ENCODE data around the gene HLA-DRA. TPM values are rescaled to one million over a fixed set of nuclear protein-coding genes. Genes with fewer than 3 reads are reported as not detected.

The HLA-DRA gene
- total and polyA plus RNA-seq, 2 of the 8 experiments (the other 6 are each of a cell fraction or from before 2014, with no cell fraction given), result 5.0 to 6.2 TPM

- no peak overlapping the region for H3K4me3 ChIP-seq (ENCODE audit: extremely low read depth in 1 of 4, insufficient read depth in 2 of 4, low read depth in 3 of 4, low read length in 4 of 4)
- no peaks in the 10 kb centered on the region for H3K9me3 ChIP-seq (ENCODE audit: insufficient read depth in 2 of 2, low read depth in 1 of 2, low read length in 1 of 2)
- H3K27ac ChIP-seq (ENCODE audit: low read depth, low read length), result no peak overlapping the region; the same call in 1 of the 2 replicates
- H2BK20ac ChIP-seq (ENCODE audit: low read length), result no peak overlapping the region
- no peaks in the 10 kb centered on the region for H4K20me1 ChIP-seq (replicated peaks in 1 of 2; ENCODE audit: control insufficient read depth in 1 of 2, insufficient read depth in 2 of 2, low read length in 2 of 2)
- no peak overlapping the region for H3K56ac ChIP-seq (replicated peaks; ENCODE audit: insufficient read length, low read depth, low read length)
- H3K4me2 ChIP-seq (ENCODE audit: insufficient read depth in 1 of 2, low read depth in 2 of 2, low read length in 2 of 2), result no peak overlapping the region
- CTCF ChIA-PET (ENCODE audit: partially characterized antibody), result interaction anchor here (0.6 to 1.8 kb wide), 12 partner anchors 10 to 228 kb away, joined by 3 to 9 read pairs (median 3); no protein-coding TSS in a partner anchor
- H2BK15ac ChIP-seq (ENCODE audit: low read length), result no peak overlapping the region
- 94% methylated on average over 28 of the region's 29 CpGs; no CpG with 5 or more reads in 1 of the 2 experiments for WGBS, 2 experiments (ENCODE audit: extremely low coverage in 1 of 2, insufficient coverage in 1 of 2, insufficient read length in 1 of 2, insufficient replicate concordance in 2 of 2, low coverage in 1 of 2, low lambda C conversion rate in 2 of 2, missing lambda C conversion rate in 1 of 2)
- H3K79me1 ChIP-seq (ENCODE audit: low read depth, low read length), result no peaks in the 10 kb centered on the region
- no peak overlapping the region for H4K91ac ChIP-seq (replicated peaks; ENCODE audit: insufficient read length, low read length)
- H2AK5ac ChIP-seq (ENCODE audit: low read depth, low read length), result no peak overlapping the region
- POLR2A ChIA-PET (ENCODE audit: partially characterized antibody), result no interaction called here
- H2BK120ac ChIP-seq (replicated peaks; ENCODE audit: low read depth, low read length), result no peak overlapping the region
- H3K23me2 ChIP-seq (ENCODE audit: low read depth, low read length), result no peaks in the 10 kb centered on the region
- no peak overlapping the region for H2BK12ac ChIP-seq (ENCODE audit: low read depth, low read length)
- no peaks in the 10 kb centered on the region for H3K4me1 ChIP-seq (replicated peaks in 1 of 4; ENCODE audit: control insufficient read depth in 3 of 4, insufficient read depth in 4 of 4, low read length in 3 of 4)
- H3K18ac ChIP-seq (ENCODE audit: extremely low read depth, low read length), result peak overlapping the region; percentile 19; the same call in 1 of the 2 replicates
- no peaks in the 10 kb centered on the region for H3K27me3 ChIP-seq (replicated peaks in 1 of 4; ENCODE audit: control insufficient read depth in 3 of 4, extremely low read depth in 1 of 4, insufficient read depth in 3 of 4, low read length in 3 of 4)
- no peak overlapping the region for H3K9ac ChIP-seq (replicated peaks in 1 of 4; ENCODE audit: extremely low read depth in 1 of 4, low read depth in 3 of 4, low read length in 3 of 4)
- H4K8ac ChIP-seq (ENCODE audit: extremely low read depth, insufficient read depth, low read length), result no peak overlapping the region
- H3K23ac ChIP-seq (ENCODE audit: insufficient read length), result no peak overlapping the region
- no peaks in the 10 kb centered on the region for H3K79me2 ChIP-seq (ENCODE audit: control insufficient read depth in 1 of 2, insufficient read depth in 2 of 2, low read length in 2 of 2)
- H3K14ac ChIP-seq (ENCODE audit: insufficient read length), result no peak overlapping the region
- H4K5ac ChIP-seq (ENCODE audit: insufficient read length, low read depth, low read length), result no peak overlapping the region
- H3K36me3 ChIP-seq (ENCODE audit: control insufficient read depth in 2 of 4, insufficient read depth in 4 of 4, low read length in 3 of 4), result no peaks in the 10 kb centered on the region
- FAIRE-seq (no peak), DNase-seq (ENCODE audit: low read depth in 1 of 2, low spot score in 2 of 2) (no peak)
- H2BK5ac ChIP-seq (ENCODE audit: low read depth, low read length), result no peak overlapping the region
- no peak overlapping the region for H2AFZ ChIP-seq (ENCODE audit: low read length)
- H3K4ac ChIP-seq (replicated peaks; ENCODE audit: insufficient read length, low read depth, low read length), result no peak overlapping the region
- TF ChIP-seq USF2 (IDR thresholded peaks at IDR 0.05; ENCODE audit: low read length), result no peak
- TF ChIP-seq JUN (IDR thresholded peaks at IDR 0.05; ENCODE audit: low read depth, low read length), result no peak
- no peak for TF ChIP-seq TBP (IDR thresholded peaks at IDR 0.05; ENCODE audit: low read depth, low read length)
- TF ChIP-seq SIX5 (IDR thresholded peaks at IDR 0.05; ENCODE audit: low read depth, low read length), result no peak
- no peak for TF ChIP-seq NRF1 (IDR thresholded peaks at IDR 0.05; ENCODE audit: low read depth, low read length)
- TF ChIP-seq SP4 (IDR thresholded peaks at IDR 0.05; ENCODE audit: low read length), result no peak
- TF ChIP-seq SAP30 (IDR thresholded peaks at IDR 0.05; ENCODE audit: insufficient read depth, insufficient replicate concordance, low read length), result no peak
- no peak for TF ChIP-seq TCF12 (IDR thresholded peaks at IDR 0.05; ENCODE audit: low read depth, low read length)
- no peak for TF ChIP-seq CHD2 (IDR thresholded peaks at IDR 0.05; ENCODE audit: low read length)
- TF ChIP-seq EZH2 (IDR thresholded peaks at IDR 0.05; ENCODE audit: low read depth, low read length, severe bottlenecking), result no peak
- no peak for TF ChIP-seq PHF8 (conservative IDR thresholded peaks at IDR 0.05; ENCODE audit: low read depth, low read length)
- no peak for TF ChIP-seq TAF1 (IDR thresholded peaks at IDR 0.05; ENCODE audit: low read depth, low read length)
- TF ChIP-seq RFX5 (IDR thresholded peaks at IDR 0.05; ENCODE audit: borderline replicate concordance, low read depth, low read length), result no peak
These were observed 20.2 kb downstream of the HLA-DRA start for GRCh38 chr6:32459781-32460424.

Measured in H1 (cell line).